CD1c-positive myeloid dendritic cell (primary cell): ENCODE data around the gene ARHGEF11.
A peak's percentile ranks its signal among the peaks of the same experiment; 100 is the strongest.

Source experiments
- DNase-seq: peaks from one replicate; pipeline ENCODE4 v3.0.0-alpha.2; 2016; ENCODE audit errors: extremely low spot score

ARHGEF11 gene

DNA sequence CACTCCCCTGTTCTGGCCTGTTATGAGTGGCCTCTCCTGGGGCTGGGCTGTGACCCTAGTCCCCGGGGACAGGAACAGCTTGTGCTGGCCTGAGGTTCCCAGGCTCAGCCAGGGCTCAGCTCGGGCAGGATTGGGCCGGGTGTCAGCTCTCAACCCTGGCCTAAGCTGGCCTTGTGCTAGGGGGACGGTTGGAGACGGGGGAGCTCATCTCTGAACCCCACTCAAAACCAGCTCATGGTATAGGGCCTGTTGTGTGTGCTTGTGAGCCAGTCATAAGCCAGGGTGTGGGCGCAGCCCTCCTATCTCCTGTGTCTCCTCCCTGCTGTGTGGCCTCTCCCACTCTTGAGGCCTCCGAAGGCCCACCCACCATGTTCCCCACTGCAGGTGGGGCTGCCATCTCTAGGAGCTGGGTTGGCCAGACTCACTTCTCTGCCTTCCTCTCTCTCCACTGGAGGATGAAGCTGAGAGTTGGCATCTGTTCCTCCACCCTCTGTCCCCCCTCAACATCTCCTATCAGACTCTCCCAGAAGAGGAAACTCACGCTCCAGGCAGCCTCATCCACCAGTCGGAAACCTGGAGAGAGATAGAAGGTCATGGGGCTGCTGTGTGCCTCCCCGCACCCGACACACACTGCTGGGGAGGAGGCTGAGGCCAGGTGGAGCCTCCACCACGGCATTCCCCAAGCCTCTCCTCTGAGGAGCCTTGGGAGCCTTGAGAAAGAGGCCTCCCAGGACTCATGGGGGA, 150.7 kb downstream of the ARHGEF11 start:
- no peak for DNase-seq

DNA sequence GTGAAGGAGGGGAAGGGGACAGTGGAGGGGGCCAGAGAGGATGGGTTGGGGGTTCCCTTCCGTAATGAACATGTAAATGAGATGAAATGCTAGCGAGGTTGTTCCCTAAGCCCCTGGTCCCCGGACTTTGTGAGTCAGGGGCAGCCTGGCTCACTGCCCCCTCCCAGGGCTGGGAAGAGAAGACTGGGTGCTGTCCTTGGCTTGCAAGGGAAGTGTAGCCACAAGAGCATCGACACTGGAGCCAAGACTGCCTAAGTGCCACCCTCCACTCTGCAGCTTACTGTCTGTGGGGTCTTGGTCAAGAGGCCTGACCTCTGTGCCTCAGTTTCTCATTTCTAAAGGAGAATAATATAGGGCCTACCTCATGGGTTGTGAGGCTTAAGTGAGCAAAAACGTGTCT, 151.5 kb downstream of the ARHGEF11 start:
- DNase-seq: no peak

DNA sequence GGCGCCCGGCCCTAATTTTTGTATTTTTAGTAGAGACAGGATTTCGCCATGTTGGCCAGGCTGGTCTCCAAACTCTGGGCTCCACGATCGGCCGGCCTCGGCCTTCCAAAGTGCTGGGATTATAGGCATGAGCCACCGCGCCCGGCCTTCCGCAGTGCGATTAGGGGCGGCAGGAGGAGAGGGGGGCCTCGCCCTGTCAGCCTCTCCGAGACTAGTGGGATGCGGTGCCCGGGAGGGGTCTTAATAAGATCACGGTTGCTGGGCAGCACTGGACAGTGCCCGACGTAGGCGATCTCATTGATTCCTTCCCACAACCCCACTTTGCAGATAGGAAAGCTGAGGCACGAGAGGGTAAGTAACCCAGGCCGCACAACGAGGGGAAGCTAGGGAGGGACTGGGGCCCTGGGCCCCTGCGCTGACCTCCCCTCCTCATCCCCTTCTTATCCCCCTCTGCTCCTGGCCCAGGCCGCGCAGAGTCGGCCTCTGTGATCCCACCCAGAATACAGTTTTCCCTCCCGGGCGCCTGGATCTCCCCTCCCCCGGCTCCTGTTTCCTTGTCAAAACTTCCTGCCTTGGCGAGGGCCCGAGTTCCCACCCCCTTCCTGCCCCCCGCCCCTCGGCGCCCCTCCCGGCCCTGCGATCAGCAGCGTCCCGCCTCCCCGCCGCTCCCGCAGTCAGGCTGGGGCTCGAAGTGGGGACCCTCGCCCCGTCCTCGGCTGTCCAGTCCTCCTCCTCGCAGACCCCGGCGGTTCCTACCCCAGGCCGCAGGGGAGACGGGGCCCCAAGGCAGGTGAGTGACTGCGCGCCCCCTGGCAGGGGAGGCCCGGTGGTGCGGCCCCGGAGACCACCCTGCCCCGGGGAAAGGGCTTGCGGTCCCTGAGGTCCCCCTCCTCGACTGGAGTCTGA, 152.2 kb downstream of the ARHGEF11 start, which contains the start of gene PEAR1:
TSS of gene PEAR1 (plus strand) at position 671 of the 906 bp plus-strand sequence. CDS start 10,209 bp downstream, outside the sequence.
- DNase-seq: no peak

DNA sequence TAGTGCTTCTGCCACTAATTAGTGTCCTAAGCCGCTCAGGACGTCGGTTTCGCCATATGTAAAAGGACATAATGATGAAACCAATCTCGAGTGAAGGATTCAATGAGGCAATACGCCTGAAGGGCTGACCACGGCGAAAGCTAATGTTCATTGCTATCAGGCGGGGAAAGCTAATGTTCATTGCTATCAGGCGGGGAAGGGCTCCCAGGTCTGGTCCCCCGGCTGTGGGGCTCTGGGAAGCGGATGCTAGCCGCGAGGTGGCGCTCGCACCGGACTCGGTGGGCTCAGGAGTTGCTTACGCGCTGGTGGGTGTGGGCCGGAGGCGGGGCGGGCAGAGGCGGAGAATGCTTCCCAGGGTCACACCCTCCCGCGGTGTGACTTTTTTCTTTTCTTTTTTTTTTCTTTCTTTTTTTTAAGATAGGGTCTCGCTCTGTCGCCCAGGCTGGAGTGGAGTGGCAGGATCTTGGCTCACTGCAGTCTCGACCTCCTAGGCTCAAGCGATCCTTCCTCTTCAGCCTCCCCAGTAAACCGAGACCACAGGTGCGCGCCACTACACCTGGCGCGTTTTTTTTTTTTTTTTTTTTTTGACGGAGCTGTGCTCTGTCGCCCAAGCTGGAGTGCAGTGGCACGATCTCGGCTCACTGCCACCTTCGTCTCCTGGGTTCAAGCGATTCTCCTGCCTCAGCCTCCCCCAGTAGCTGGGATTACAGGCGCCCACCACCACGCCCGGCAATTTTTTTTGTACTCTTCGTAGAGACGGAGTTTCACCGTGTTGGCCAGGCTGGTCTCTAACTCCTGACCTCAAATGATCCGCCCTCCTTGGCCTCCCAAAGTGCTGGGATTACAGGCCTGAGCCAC, 153.1 kb downstream of the ARHGEF11 start:
- peak; percentile 89 for DNase-seq

DNA sequence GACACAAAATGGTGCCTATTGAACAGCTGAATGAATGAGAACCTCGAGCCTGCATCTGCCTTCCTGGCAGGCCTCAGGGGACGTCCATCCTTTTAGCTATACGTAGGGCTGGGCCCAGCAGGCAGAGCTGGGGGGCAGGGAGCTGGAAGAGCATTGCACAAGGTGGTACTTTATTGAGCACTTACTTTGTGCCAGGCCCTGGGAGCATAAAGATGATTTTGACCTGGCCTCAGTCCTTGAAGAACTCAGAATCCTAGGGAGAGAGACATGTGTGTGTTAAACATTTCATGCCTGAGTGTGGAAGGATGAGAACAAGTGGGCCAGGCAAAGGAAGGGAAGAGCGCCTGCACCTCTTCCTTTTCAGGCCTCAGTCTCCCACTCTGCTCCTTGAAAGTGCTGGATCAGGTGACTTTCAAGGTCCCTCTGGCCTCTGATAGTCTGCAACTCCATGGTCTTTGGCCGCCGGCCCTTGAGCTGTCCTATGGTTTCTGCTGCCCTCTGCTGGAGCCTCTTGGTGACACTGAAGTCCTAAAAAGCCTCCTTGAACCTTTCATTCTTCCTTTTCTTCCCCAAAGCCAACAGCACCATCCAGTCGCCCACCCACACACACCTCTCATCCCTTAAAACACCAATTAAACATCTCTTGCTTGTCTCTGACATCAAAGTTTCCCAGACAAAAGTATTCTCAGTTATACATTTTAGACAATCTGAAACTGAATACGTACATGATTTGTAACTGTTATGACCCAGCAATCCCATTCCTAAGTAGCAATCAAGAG, 155.6 kb downstream of the ARHGEF11 start:
- peak; percentile 77 for DNase-seq

DNA sequence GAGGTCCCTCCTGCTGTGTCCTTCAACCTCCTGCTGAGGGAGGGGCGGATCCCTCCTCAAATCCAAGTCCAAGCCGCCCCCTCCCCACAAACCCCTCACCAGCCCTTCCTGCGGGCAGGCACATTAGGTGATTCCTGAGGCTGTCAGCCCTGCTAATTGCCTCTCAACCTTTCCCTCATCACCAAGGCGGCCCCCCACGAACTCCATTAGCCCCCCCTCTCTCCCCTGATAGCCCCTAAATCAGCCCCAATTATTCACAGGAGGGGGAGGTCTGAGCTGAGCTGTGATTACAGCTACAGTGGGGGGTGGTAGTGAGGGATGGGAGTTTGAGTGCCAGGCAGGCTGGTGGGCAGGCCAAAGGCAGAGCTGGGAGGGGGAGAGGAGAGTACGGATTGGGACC, 157.8 kb downstream of the ARHGEF11 start:
- DNase-seq: no peak

DNA sequence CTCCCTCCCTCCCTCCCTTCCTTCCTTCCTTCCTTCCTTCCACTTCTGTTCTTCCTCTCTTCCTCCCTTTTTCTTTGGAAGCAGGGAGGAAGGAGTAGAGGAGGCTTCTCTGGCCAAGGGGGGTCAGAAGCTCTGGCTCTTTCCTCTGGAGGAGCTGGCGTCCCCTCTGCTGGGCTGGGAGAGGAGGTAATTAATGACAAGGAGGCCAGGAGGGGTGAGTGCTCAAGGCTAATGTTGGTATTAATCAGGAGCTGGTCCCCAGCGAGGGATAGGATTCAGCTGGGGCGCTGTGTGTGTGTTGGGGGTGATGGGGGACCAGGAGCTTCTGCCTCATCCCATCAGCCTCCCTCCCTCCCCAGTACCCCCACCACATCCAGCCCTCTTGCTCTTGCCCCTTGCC, 158.2 kb downstream of the ARHGEF11 start:
- DNase-seq: no peak

DNA sequence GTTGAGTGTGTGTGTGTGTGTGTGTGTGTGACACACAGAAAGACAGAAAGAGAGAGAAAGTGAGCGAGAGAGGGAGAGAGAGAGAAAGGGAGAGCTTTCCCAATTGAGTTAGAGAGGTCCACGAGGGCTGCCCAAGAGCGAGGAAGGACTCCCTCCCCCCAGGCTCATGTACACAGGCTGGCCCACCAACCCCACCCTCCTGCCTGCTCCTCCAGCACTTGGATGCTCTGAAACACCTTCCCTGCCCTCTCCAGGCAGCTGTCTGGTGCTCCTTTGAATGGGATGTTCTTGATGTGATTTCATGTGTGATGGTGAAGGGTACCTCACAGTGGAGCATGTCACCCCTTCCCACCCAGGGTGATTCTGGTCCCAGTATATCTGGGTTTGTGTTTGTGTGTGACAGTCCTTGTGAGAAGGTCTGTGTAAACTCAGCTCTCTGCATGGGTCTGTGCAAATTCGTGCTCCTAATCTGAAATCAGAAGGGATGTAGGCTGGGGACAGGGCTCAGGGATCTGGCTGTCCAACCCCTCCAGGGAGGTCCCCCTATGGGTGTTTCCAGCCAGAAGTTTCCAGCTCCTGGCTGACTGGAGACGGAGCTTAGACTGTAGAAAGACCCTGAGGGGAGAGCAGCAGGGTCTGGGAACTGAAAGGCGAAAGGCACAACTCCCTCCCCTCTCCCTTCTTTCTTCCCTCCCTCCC, 158.8 kb downstream of the ARHGEF11 start:
- DNase-seq: no peak

DNA sequence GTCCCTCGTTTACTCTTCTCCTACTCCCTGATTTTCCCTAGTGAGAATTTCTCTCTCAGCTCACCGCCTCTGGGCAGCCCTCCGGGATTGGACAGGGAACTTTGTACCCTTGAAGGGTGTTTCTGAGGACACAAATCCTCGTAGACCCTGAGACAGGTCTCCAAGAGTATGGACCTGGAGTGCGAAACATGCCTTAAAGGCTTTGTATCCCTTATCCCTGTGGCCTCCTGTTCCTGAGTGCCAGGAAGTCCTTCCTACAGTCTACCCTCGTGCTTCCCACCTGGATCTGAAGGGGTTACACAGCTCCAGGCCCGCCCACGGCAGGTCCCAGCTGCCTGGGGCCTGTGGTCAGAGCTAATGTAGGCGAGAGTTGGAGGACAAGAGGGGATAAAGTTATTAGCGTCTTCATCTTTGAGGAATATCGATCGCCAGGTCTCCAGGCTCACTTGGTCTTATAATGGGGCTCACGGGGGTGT, 159.6 kb downstream of the ARHGEF11 start:
- DNase-seq: no peak

DNA sequence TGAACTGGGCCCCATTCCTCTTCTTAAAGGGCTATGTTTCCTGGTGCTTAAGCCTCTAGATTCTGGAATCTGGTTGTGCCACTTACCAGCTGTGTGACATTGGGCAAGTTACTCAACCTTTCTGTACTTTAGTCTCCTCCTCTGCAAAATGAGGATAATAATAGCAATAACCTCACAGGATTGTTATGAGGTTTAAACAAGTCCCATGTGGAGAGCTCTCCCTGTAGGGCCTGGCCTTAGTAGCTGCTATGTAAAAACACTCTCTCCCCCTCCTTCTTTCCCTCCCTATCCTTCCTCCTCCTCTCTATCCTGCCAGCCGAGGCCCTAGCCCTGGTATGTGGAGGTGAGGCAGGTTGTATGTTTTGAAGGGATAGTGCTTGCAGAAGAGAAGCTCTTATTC, 160.2 kb downstream of the ARHGEF11 start:
- DNase-seq: no peak
